ENCODE data around the gene SRGAP1. TPM values are rescaled to one million over a fixed set of nuclear protein-coding genes. Genes with fewer than 3 reads are reported as not detected.

Gene SRGAP1
- total and polyA plus RNA-seq, 2 of the 4 experiments (the other 2 are of a cell fraction), result 10.0 to 10.2 TPM

DNA sequence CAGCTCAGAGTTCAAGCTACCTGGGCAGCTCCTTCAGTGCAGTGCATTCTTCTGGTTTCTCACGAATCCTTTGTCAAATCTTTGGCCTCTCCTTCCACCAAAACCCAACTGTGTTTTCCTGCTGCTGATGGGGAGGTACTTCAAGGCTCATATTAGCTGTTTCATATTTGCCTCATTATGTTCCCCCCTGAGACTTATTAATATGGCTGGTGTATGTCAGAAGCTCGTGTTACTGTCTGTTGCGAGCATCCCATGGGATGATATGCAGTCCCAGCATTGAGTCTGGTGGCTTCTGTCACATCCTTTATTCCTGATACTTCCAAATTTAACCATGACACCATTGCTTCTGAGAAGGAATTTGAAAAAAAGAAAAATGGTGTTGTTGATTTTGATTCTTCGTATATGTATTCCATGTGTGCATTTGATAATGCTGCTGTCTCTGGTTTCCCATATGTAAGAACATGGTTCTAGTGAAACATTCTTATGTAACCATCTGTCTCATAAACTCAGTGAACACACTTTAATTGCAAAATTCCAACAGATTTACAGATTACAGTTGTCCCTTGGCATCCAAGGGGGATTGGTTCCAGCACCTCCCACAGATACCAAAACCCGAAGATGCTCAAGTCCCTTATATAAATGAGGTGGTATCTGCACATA lies 228.5 kb downstream of the SRGAP1 start:
- no peak for ATAC-seq (ENCODE audit: low read depth)
- Histone ChIP-seq H2AK9ac (replicated peaks; ENCODE audit: low read depth, low read length, poor library complexity) (no peak overlapping the region), H3K36me3 (ENCODE audit: control insufficient read depth, insufficient read depth, low read length) (peaks cover 24% of the 10 kb centered on the region), H3K9me1 (ENCODE audit: insufficient read depth, low read length) (no peaks in the 10 kb centered on the region), H2BK20ac (ENCODE audit: low read depth, low read length) (no peak overlapping the region), H2BK5ac (ENCODE audit: low read depth, low read length, poor library complexity, severe bottlenecking) (no peak overlapping the region), H3K4me3 (ENCODE audit: insufficient read depth, low read depth, low read length) (no peak overlapping the region), H3K9ac (ENCODE audit: low read depth, low read length) (no peak overlapping the region), H4K20me1 (ENCODE audit: insufficient read depth, low read length) (no peaks in the 10 kb centered on the region), H3K27me3 (ENCODE audit: control insufficient read depth, insufficient read depth, low read length) (no peaks in the 10 kb centered on the region), H4K91ac (ENCODE audit: insufficient read depth, low read depth, low read length) (no peak overlapping the region), H3K9me3 (ENCODE audit: control insufficient read depth, insufficient read depth, low read length) (no peaks in the 10 kb centered on the region), H3K27ac (ENCODE audit: insufficient read depth, low read length) (no peak overlapping the region), H3K14ac (replicated peaks; ENCODE audit: low read depth, low read length) (no peak overlapping the region), H3K4me1 (ENCODE audit: control insufficient read depth, insufficient read depth, low read length) (no peaks in the 10 kb centered on the region), H2AFZ (replicated peaks; ENCODE audit: low read length, poor library complexity) (no peak overlapping the region), H3K56ac (ENCODE audit: extremely low read depth, insufficient read depth, low read length) (no peak overlapping the region), H2BK15ac (ENCODE audit: low read depth, low read length) (no peak overlapping the region), H3K79me1 (ENCODE audit: low read depth in 1 of 2, low read length in 2 of 2) (peaks cover 43 to 44% of the 10 kb centered on the region in 2 experiments), H4K8ac (ENCODE audit: low read depth in 2 of 2, low read length in 2 of 2) (no peak overlapping the region), H3K23ac (ENCODE audit: low read depth, low read length) (no peak overlapping the region), H3K4me2 (ENCODE audit: low read depth, low read length) (no peak overlapping the region), H3K4ac (ENCODE audit: low read depth, low read length) (no peak overlapping the region), H2AK5ac (ENCODE audit: low read depth, low read length) (no peak overlapping the region), H3K18ac (ENCODE audit: low read depth, low read length) (no peak overlapping the region), H2BK120ac (ENCODE audit: low read depth, low read length) (no peak overlapping the region), H4K5ac (ENCODE audit: low read depth, low read length) (no peak overlapping the region)
- intact Hi-C loops (cut with micrococcal nuclease), result no loop called here
- no TSS peak for BruUV-seq (replicated peaks)
- in situ Hi-C loops (cut with MboI; ENCODE audit: low sequenced_read_pairs), result no loop called here
- dilution Hi-C loops (cut with HindIII; ENCODE audit: low sequenced_read_pairs, unreplicated experiment), result no loop called here
- 100% methylated on average over 1 of the region's 5 CpGs; no CpG with 5 or more reads in 1 of the 2 experiments for WGBS, 2 experiments (ENCODE audit: extremely low coverage in 2 of 2, insufficient read length in 1 of 2)
- no peak for DNase-seq
- POLR2A ChIA-PET (ENCODE audit: unreplicated experiment), result no interaction called here
- CTCF ChIA-PET, result interaction anchor here (0.6 kb wide), 1 partner anchor 132 kb away, joined by 3 read pairs; no protein-coding TSS in a partner anchor
- TF ChIP-seq CHD1 (IDR thresholded peaks at IDR 0.05; ENCODE audit: low read depth, low read length) (no peak), CEBPB (IDR thresholded peaks at IDR 0.05; ENCODE audit: low read depth, low read length) (no peak), MAZ (IDR thresholded peaks at IDR 0.05; ENCODE audit: borderline replicate concordance, low read depth, low read length) (no peak), RAD21 (IDR thresholded peaks at IDR 0.05; ENCODE audit: low read length) (no peak), FOS (IDR thresholded peaks at IDR 0.05; ENCODE audit: low read depth, low read length) (no peak), RFX5 (IDR thresholded peaks at IDR 0.05; ENCODE audit: low read depth, low read length) (no peak), BHLHE40 (IDR thresholded peaks at IDR 0.05; ENCODE audit: low read depth, low read length) (no peak), RCOR1 (IDR thresholded peaks at IDR 0.05; ENCODE audit: insufficient replicate concordance, low read length) (no peak), NFE2L2 (IDR thresholded peaks at IDR 0.05; ENCODE audit: low read depth, low read length) (no peak), MAFK (IDR thresholded peaks at IDR 0.05; ENCODE audit: low read depth, low read length) (no peak)
- TF ChIP-seq, protein P1, sequence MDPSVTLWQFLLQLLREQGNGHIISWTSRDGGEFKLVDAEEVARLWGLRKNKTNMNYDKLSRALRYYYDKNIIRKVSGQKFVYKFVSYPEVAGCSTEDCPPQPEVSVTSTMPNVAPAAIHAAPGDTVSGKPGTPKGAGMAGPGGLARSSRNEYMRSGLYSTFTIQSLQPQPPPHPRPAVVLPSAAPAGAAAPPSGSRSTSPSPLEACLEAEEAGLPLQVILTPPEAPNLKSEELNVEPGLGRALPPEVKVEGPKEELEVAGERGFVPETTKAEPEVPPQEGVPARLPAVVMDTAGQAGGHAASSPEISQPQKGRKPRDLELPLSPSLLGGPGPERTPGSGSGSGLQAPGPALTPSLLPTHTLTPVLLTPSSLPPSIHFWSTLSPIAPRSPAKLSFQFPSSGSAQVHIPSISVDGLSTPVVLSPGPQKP (IDR thresholded peaks at IDR 0.05; ENCODE audit: borderline replicate concordance, low read depth, low read length), result no peak
- TF ChIP-seq, protein P2, sequence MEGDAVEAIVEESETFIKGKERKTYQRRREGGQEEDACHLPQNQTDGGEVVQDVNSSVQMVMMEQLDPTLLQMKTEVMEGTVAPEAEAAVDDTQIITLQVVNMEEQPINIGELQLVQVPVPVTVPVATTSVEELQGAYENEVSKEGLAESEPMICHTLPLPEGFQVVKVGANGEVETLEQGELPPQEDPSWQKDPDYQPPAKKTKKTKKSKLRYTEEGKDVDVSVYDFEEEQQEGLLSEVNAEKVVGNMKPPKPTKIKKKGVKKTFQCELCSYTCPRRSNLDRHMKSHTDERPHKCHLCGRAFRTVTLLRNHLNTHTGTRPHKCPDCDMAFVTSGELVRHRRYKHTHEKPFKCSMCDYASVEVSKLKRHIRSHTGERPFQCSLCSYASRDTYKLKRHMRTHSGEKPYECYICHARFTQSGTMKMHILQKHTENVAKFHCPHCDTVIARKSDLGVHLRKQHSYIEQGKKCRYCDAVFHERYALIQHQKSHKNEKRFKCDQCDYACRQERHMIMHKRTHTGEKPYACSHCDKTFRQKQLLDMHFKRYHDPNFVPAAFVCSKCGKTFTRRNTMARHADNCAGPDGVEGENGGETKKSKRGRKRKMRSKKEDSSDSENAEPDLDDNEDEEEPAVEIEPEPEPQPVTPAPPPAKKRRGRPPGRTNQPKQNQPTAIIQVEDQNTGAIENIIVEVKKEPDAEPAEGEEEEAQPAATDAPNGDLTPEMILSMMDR (conservative IDR thresholded peaks at IDR 0.05; ENCODE audit: low read depth, low read length), result no peak
- TF ChIP-seq, protein P3, sequence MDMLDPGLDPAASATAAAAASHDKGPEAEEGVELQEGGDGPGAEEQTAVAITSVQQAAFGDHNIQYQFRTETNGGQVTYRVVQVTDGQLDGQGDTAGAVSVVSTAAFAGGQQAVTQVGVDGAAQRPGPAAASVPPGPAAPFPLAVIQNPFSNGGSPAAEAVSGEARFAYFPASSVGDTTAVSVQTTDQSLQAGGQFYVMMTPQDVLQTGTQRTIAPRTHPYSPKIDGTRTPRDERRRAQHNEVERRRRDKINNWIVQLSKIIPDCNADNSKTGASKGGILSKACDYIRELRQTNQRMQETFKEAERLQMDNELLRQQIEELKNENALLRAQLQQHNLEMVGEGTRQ (IDR thresholded peaks at IDR 0.05; ENCODE audit: low read depth, low read length), result no peak
